ENCODE measurements around the gene MYH11.
"Not testable (repeated sequence)": the region's sequence is repeated elsewhere in the genome, so short reads cannot be mapped to it uniquely, and the experiment has no call there.

The MYH11 gene

GRCh38 chr16:15667091-15667742 is 189.6 kb downstream of the MYH11 start:
- no peak for DNase-seq (ENCODE audit: low spot score)

- no peak for DNase-seq (ENCODE audit: low spot score)
Observed at GRCh38 chr16:15665107-15665506, 191.7 kb downstream of the MYH11 start.

- no peak for DNase-seq (ENCODE audit: low spot score)
Observed at GRCh38 chr16:15660203-15660601, 196.6 kb downstream of the MYH11 start.

GRCh38 chr16:15658556-15658955 is 198.3 kb downstream of the MYH11 start:
- no peak for DNase-seq (ENCODE audit: low spot score)

GRCh38 chr16:15658149-15658548 is 198.7 kb downstream of the MYH11 start:
- DNase-seq (ENCODE audit: low spot score), result no peak

- not testable (repeated sequence) for DNase-seq (ENCODE audit: low spot score)
Observed at GRCh38 chr16:15655561-15655960, 201.3 kb downstream of the MYH11 start.

GRCh38 chr16:15654591-15654990 is 202.2 kb downstream of the MYH11 start:
- no peak for DNase-seq (ENCODE audit: low spot score)

- DNase-seq (ENCODE audit: low spot score), result no peak
Observed at GRCh38 chr16:15653227-15653626, 203.6 kb downstream of the MYH11 start.

All from kidney capillary endothelial cell (primary cell).